B cell (primary cell): ENCODE data around the gene ALKBH3.

Experiments used
- CTCF ChIP-seq: fragments of 200-600 bp; IDR thresholded peaks from one replicate; pipeline ENCODE4 v1.8.0; 2022; ENCODE audit warnings: antibody characterized with exemption, mild to moderate bottlenecking
- EZH2 ChIP-seq: IDR thresholded peaks from 2 replicates; pipeline ENCODE4 v1.6.1; 2012; ENCODE audit warnings: borderline replicate concordance, low read depth, mild to moderate bottlenecking, moderate library complexity, low read length; ENCODE audit not compliant: insufficient read depth, poor library complexity, severe bottlenecking

- TF ChIP-seq CTCF (no peak), EZH2 (no peak)
Observed at GRCh38 chr11:43930868-43931716, 50.5 kb downstream of the ALKBH3 start.
